HEK293 (cell line): ENCODE measurements around the gene TWIST2.

Experiments
- CTCF ChIA-PET: fragments of 350-600 bp; formaldehyde crosslinking; extraction: SDS; loops from one replicate; lab custom pipeline; 2021; ENCODE audit warnings: antibody characterized with exemption; lab: Yijun Ruan, JAX
- POLR2A ChIA-PET: fragments of 300-600 bp; formaldehyde crosslinking; extraction: SDS; loops from one replicate; lab custom pipeline; 2020; ENCODE audit warnings: antibody characterized with exemption, inconsistent platforms; lab: Yijun Ruan, JAX
- H3K27ac ChIP-seq: fragments of 200-500 bp; sonication (Bioruptor generic); 2 replicates; pipeline ENCODE4 v1.5.1; 2014; ENCODE audit warnings: low read depth, low read length, control low read depth, inconsistent platforms; ENCODE audit errors: extremely low read depth
- H3K36me3 ChIP-seq, 2 experiments: fragments of 200-500 bp in 1 of 2; sonication (Bioruptor generic) in 1 of 2; 1 replicate in 1 of 2; 2 replicates in 1 of 2; pipeline ENCODE4 v1.5.1; 2014 to 2017; ENCODE audit warnings: inconsistent platforms in 2 of 2, low read length in 2 of 2; ENCODE audit not compliant: control insufficient read depth in 2 of 2, insufficient read depth in 1 of 2
- H3K4me1 ChIP-seq: fragments of 200-500 bp; sonication (Bioruptor generic); 2 replicates; pipeline ENCODE4 v1.5.1; 2014; ENCODE audit warnings: mild to moderate bottlenecking, low read length, inconsistent platforms; ENCODE audit not compliant: control insufficient read depth, insufficient read depth
- H3K4me3 ChIP-seq: 2 replicates; pipeline ENCODE4 v1.5.1; 2011; ENCODE audit warnings: low read depth, mild to moderate bottlenecking, control low read depth, low read length, moderate library complexity
- H3K9me3 ChIP-seq: fragments of 200-500 bp; sonication (Bioruptor generic); 2 replicates; pipeline ENCODE4 v1.5.1; 2014; ENCODE audit warnings: low read depth, low read length, inconsistent platforms; ENCODE audit not compliant: control insufficient read depth, insufficient read depth
- AEBP2 ChIP-seq: fragments of 450-650 bp; formaldehyde crosslinking; IDR thresholded peaks from 2 replicates; pipeline ENCODE4 v1.5.1; 2016; ENCODE audit warnings: missing biosample characterization, missing genetic modification characterization, borderline replicate concordance
- KLF7 ChIP-seq: fragments of 450-650 bp; formaldehyde crosslinking; IDR thresholded peaks from 2 replicates; pipeline ENCODE4 v1.5.1; 2016; ENCODE audit warnings: missing biosample characterization, missing genetic modification characterization, borderline replicate concordance
- KLF8 ChIP-seq: fragments of 450-650 bp; formaldehyde crosslinking; IDR thresholded peaks from 2 replicates; pipeline ENCODE4 v1.5.1; 2016; ENCODE audit warnings: missing biosample characterization, missing genetic modification characterization
- MYNN ChIP-seq: fragments of 450-650 bp; formaldehyde crosslinking; IDR thresholded peaks from 2 replicates; pipeline ENCODE4 v1.5.1; 2016; ENCODE audit warnings: missing biosample characterization, missing genetic modification characterization, borderline replicate concordance
- PBX3 ChIP-seq: sonication (generic); formaldehyde crosslinking; IDR thresholded peaks from 2 replicates; pipeline ENCODE4 v1.8.1; 2022; ENCODE audit warnings: mild to moderate bottlenecking, moderate library complexity, missing genetic modification reagents
- SCRT1 ChIP-seq: fragments of 450-650 bp; formaldehyde crosslinking; IDR thresholded peaks from 2 replicates; pipeline ENCODE4 v1.5.1; 2016; ENCODE audit warnings: missing biosample characterization, missing genetic modification characterization, borderline replicate concordance
- YY1 ChIP-seq: fragments of 450-650 bp; formaldehyde crosslinking; IDR thresholded peaks from 2 replicates; pipeline ENCODE4 v1.5.1; 2018; ENCODE audit warnings: missing biosample characterization, missing genetic modification characterization
- ZBTB10 ChIP-seq: fragments of 450-650 bp; formaldehyde crosslinking; IDR thresholded peaks from 2 replicates; pipeline ENCODE4 v1.5.1; 2016; ENCODE audit warnings: missing biosample characterization, missing genetic modification characterization
- ZBTB11 ChIP-seq: fragments of 450-650 bp; formaldehyde crosslinking; conservative IDR thresholded peaks from 2 replicates; pipeline ENCODE4 v1.5.1; 2016; ENCODE audit warnings: low read depth, missing biosample characterization, missing genetic modification characterization
- ZFP3 ChIP-seq: fragments of 450-650 bp; formaldehyde crosslinking; IDR thresholded peaks from 2 replicates; pipeline ENCODE4 v1.5.1; 2016; ENCODE audit warnings: low read depth, missing biosample characterization, missing genetic modification characterization
- ZNF280C ChIP-seq: fragments of 450-650 bp; formaldehyde crosslinking; IDR thresholded peaks from 2 replicates; pipeline ENCODE4 v1.5.1; 2016; ENCODE audit warnings: missing biosample characterization, missing genetic modification characterization
- ZNF341 ChIP-seq: fragments of 450-650 bp; formaldehyde crosslinking; IDR thresholded peaks from 2 replicates; pipeline ENCODE4; 2016; ENCODE audit warnings: low read depth, missing biosample characterization, missing genetic modification characterization
- ZNF404 ChIP-seq: fragments of 450-650 bp; formaldehyde crosslinking; IDR thresholded peaks from 2 replicates; pipeline ENCODE4 v1.5.1; 2017; ENCODE audit warnings: missing biosample characterization, missing genetic modification characterization
- ZNF449 ChIP-seq: fragments of 450-650 bp; formaldehyde crosslinking; IDR thresholded peaks from 2 replicates; pipeline ENCODE4 v1.5.1; 2017; ENCODE audit warnings: missing biosample characterization, mild to moderate bottlenecking, missing genetic modification characterization, moderate library complexity
- ZNF548 ChIP-seq: fragments of 450-650 bp; formaldehyde crosslinking; IDR thresholded peaks from 2 replicates; pipeline ENCODE4 v1.5.1; 2016; ENCODE audit warnings: missing biosample characterization, missing genetic modification characterization
- ZNF596 ChIP-seq: fragments of 450-650 bp; IDR thresholded peaks from 2 replicates; pipeline ENCODE4 v1.5.0; 2018; ENCODE audit warnings: missing biosample characterization, mild to moderate bottlenecking, missing genetic modification characterization, moderate library complexity
- ZNF623 ChIP-seq: fragments of 450-650 bp; formaldehyde crosslinking; IDR thresholded peaks from 2 replicates; pipeline ENCODE4 v1.5.1; 2016; ENCODE audit warnings: missing biosample characterization, missing genetic modification characterization
- ZNF76 ChIP-seq: fragments of 450-650 bp; formaldehyde crosslinking; IDR thresholded peaks from 2 replicates; pipeline ENCODE4; 2016; ENCODE audit warnings: low read depth, missing biosample characterization, missing genetic modification characterization, borderline replicate concordance
- ZNF768 ChIP-seq: fragments of 450-650 bp; formaldehyde crosslinking; IDR thresholded peaks from 2 replicates; pipeline ENCODE4 v1.5.1; 2018; ENCODE audit warnings: missing biosample characterization, mild to moderate bottlenecking, missing genetic modification characterization

TWIST2 gene

GRCh38 chr2:238899386-238899785 is 51.5 kb downstream of the TWIST2 start:
- CTCF ChIA-PET: no interaction called here
- POLR2A ChIA-PET: no interaction called here
- Histone ChIP-seq H3K4me3 (no peak overlapping the region), H3K27ac (no peak overlapping the region), H3K4me1 (no peaks in the 10 kb centered on the region), H3K36me3 (no peaks in the 10 kb centered on the region; a peak in 1 of 3 replicates)
- TF ChIP-seq PBX3 (CRISPR knock-in tag): no peak
- no peak for TF ChIP-seq ZNF623
- no peak for TF ChIP-seq ZNF76
- TF ChIP-seq ZNF404 (tag by site-specific recombination): no peak
- TF ChIP-seq ZNF341: no peak
- TF ChIP-seq MYNN (tag by site-specific recombination): no peak
- TF ChIP-seq ZNF596 (tag by site-specific recombination): no peak
- no peak for TF ChIP-seq ZBTB11 (tag by site-specific recombination)
- no peak for TF ChIP-seq ZFP3 (tag by site-specific recombination)
- TF ChIP-seq AEBP2 (tag by site-specific recombination): no peak
- no peak for TF ChIP-seq YY1 (tag by site-specific recombination)
- TF ChIP-seq ZNF449 (tag by site-specific recombination): no peak
- no peak for TF ChIP-seq KLF7 (tag by site-specific recombination)
- TF ChIP-seq KLF8 (tag by site-specific recombination): no peak
- TF ChIP-seq ZBTB10 (tag by site-specific recombination): no peak
- TF ChIP-seq ZNF548 (tag by site-specific recombination): no peak
- no peak for TF ChIP-seq SCRT1 (tag by site-specific recombination)
- TF ChIP-seq ZNF768 (tag by site-specific recombination): no peak
- TF ChIP-seq ZNF280C (tag by site-specific recombination): no peak
- TF ChIP-seq, all 188 proteins: peak for 0
- H3K9me3 ChIP-seq: no peaks in the 10 kb centered on the region
